Natural killer cell (primary cell): ENCODE data around the gene PPP1R13B. TPM values are rescaled to one million over a fixed set of nuclear protein-coding genes. Genes with fewer than 3 reads are reported as not detected.
A peak's percentile ranks its signal among the peaks of the same experiment; 100 is the strongest.

Experiments
- ATAC-seq, 3 donors: fragments of 150-1000 bp in 2 of 3; fragments of 200-7000 bp in 1 of 3; cut with Tn5 transposase; 1 replicate in 1 of 3; 2 replicates in 2 of 3; pipeline ENCODE4 v1.10.0; 2021; ENCODE audit warnings: mild to moderate bottlenecking in 2 of 3, moderate library complexity in 2 of 3
- DNase-seq, 2 donors: peaks; one replicate each; pipeline versions ENCODE4 v3.0.0 to v3.0.0-alpha.2; 2013 to 2021; ENCODE audit warnings: mixed read lengths in 1 of 2
- H3K27ac ChIP-seq: one replicate; pipeline ENCODE4 v1.5.1; 2013; ENCODE audit warnings: mild to moderate bottlenecking, low read length
- H3K27me3 ChIP-seq: one replicate; pipeline ENCODE4 v1.6.1; 2013; ENCODE audit warnings: low read length; ENCODE audit not compliant: control insufficient read depth, insufficient read depth
- H3K36me3 ChIP-seq: one replicate; pipeline ENCODE4 v1.6.1; 2013; ENCODE audit warnings: low read length; ENCODE audit not compliant: control insufficient read depth, insufficient read depth
- H3K4me1 ChIP-seq: one replicate; pipeline ENCODE4 v1.6.1; 2013; ENCODE audit warnings: low read length; ENCODE audit not compliant: control insufficient read depth, insufficient read depth
- H3K4me3 ChIP-seq: one replicate; pipeline ENCODE4 v1.5.1; 2013; ENCODE audit warnings: low read length
- H3K9me3 ChIP-seq: one replicate; pipeline ENCODE4 v1.6.1; 2013; ENCODE audit warnings: low read length; ENCODE audit not compliant: control insufficient read depth, insufficient read depth
- H3K27ac Mint-ChIP-seq, 2 donors: one replicate each; pipeline ENCODE4 v1.8.0; 2022; ENCODE audit warnings: mild to moderate bottlenecking in 2 of 2, mixed read lengths in 2 of 2, moderate library complexity in 1 of 2
- H3K27me3 Mint-ChIP-seq, 2 donors: one replicate each; pipeline ENCODE4 v1.8.0; 2022; ENCODE audit warnings: low read depth in 2 of 2, mixed read lengths in 2 of 2
- H3K36me3 Mint-ChIP-seq: one replicate; pipeline ENCODE4 v1.8.0; 2022; ENCODE audit warnings: mixed read lengths
- H3K4me1 Mint-ChIP-seq, 2 donors: one replicate each; pipeline ENCODE4 v1.8.0; 2022; ENCODE audit warnings: mixed read lengths in 2 of 2
- H3K4me3 Mint-ChIP-seq: one replicate; pipeline ENCODE4 v1.8.0; 2022; ENCODE audit warnings: mild to moderate bottlenecking, moderate library complexity, mixed read lengths
- H3K9me3 Mint-ChIP-seq, 2 donors: one replicate each; pipeline ENCODE4 v1.8.0; 2022; ENCODE audit warnings: mixed read lengths in 2 of 2
- WGBS: methylation state at CpG from one replicate; pipeline ENCODE4 v1.1.7; 2013; ENCODE audit warnings: missing lambda C conversion rate; ENCODE audit not compliant: insufficient coverage; 5-methylcytosine and 5-hydroxymethylcytosine counted together
- intact Hi-C: fragments of 100-400 bp; cut with micrococcal nuclease; formaldehyde crosslinking; loops from one replicate; pipeline ENCODE4 v1.14.2; 2022
- total RNA-seq, 4 donors: library from RNA; stranded (reverse); fragments of 120-200 nt in 1 of 4; gene quantifications; one replicate each; pipeline versions ENCODE4 v1.2.3 to v1.2.4, GENCODE V29; 2013 to 2022
- TF ChIP-seq, protein P1 (sequence below): fragments of 200-600 bp; IDR thresholded peaks from one replicate; pipeline ENCODE4 v1.8.0; 2022; ENCODE audit warnings: antibody characterized with exemption

The PPP1R13B gene
- total RNA-seq, 3 donors from 2014 or later (not counting 1 experiment from before 2014, with no cell fraction given): 26.5 to 35.5 (median 31.7) TPM

DNA sequence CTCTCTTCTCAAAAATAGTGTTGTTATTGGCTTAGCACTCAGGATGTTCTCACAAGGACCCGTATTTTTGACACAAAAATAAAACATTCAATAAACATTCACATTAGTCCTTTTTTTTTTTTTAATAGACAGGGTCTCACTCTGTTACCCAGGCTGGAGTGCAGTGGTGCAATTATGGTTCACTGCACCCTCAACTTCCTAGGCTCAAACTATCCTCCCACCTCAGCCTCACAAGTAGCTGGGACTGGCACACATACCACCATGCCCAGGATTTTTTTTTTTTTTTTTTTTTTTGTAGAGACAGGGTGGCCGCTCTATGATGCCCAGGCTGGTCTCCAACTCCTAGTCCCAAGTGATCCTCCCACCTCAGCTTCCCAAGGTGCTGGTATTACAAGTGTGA, 27.0 kb downstream of the PPP1R13B start:
- H3K4me1 Mint-ChIP-seq: peaks cover 25 to 39% of the 10 kb centered on the region in 2 donors
- Histone ChIP-seq H3K4me1 (no peaks in the 10 kb centered on the region), H3K36me3 (no peaks in the 10 kb centered on the region), H3K27ac (no peak overlapping the region), H3K4me3 (no peak overlapping the region), H3K9me3 (no peaks in the 10 kb centered on the region), H3K27me3 (no peaks in the 10 kb centered on the region)
- no peaks in the 10 kb centered on the region for H3K9me3 Mint-ChIP-seq
- ATAC-seq: no peak
- no peaks in the 10 kb centered on the region for H3K27me3 Mint-ChIP-seq
- no peak for DNase-seq
- no peak overlapping the region for H3K4me3 Mint-ChIP-seq
- 68% methylated on average over 2 of the region's 2 CpGs for WGBS
- TF ChIP-seq, protein P1, sequence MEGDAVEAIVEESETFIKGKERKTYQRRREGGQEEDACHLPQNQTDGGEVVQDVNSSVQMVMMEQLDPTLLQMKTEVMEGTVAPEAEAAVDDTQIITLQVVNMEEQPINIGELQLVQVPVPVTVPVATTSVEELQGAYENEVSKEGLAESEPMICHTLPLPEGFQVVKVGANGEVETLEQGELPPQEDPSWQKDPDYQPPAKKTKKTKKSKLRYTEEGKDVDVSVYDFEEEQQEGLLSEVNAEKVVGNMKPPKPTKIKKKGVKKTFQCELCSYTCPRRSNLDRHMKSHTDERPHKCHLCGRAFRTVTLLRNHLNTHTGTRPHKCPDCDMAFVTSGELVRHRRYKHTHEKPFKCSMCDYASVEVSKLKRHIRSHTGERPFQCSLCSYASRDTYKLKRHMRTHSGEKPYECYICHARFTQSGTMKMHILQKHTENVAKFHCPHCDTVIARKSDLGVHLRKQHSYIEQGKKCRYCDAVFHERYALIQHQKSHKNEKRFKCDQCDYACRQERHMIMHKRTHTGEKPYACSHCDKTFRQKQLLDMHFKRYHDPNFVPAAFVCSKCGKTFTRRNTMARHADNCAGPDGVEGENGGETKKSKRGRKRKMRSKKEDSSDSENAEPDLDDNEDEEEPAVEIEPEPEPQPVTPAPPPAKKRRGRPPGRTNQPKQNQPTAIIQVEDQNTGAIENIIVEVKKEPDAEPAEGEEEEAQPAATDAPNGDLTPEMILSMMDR: no peak
- H3K36me3 Mint-ChIP-seq: no peaks in the 10 kb centered on the region
- intact Hi-C loops: no loop called here
- H3K27ac Mint-ChIP-seq: peak overlapping the region in 1 of 2 donors; percentile 43

DNA sequence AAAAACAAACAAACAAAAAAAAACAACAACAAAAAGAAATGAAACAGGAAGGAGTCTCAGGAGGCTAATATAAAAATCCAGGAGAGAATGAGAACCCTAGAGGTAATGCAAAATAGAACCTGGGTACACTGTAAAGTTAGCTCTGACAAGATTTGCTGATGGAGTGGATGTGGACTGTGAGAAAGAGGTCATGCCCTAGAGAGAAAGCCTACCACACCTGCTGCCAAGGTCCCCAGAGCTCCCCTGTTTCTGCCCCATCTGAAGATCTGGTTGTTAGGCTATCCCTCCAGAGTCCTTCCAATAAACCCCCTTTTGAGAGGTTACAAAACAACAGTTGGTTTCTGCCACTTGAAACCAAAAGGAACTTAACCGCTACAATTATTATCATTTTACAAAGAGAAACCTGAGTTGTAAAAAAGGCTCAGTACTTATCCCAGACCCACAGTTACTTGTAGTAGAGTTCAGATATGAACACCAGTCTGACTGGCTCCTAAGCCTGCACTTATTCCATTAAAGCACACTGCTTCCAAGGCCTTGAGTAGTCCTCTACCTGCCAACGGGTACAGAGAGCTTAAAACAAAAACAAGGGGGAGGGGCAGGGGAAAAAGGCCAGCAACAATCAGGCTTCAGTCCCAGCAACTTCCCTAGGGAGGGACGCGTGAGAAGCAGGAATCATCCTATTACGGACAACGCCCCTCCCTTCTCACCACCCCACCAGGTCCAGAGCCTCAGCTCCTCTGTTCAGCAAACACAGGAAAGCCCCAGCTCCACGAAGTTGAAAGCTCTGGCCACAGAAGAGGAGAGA, 27.7 kb downstream of the PPP1R13B start:
- Mint-ChIP-seq H3K4me3 (no peak overlapping the region), H3K36me3 (no peaks in the 10 kb centered on the region), H3K4me1 (peaks cover 20 to 39% of the 10 kb centered on the region in 2 donors), H3K27ac (peak overlapping the region; percentile 27 to 43), H3K27me3 (no peaks in the 10 kb centered on the region), H3K9me3 (no peaks in the 10 kb centered on the region)
- Histone ChIP-seq H3K27me3 (no peaks in the 10 kb centered on the region), H3K9me3 (no peaks in the 10 kb centered on the region), H3K4me1 (no peaks in the 10 kb centered on the region), H3K4me3 (no peak overlapping the region), H3K27ac (no peak overlapping the region), H3K36me3 (no peaks in the 10 kb centered on the region)
- ATAC-seq (no peak), DNase-seq (no peak)
- intact Hi-C loops: no loop called here
- TF ChIP-seq, protein P1: no peak
- 50% methylated on average over 7 of the region's 7 CpGs for WGBS

DNA sequence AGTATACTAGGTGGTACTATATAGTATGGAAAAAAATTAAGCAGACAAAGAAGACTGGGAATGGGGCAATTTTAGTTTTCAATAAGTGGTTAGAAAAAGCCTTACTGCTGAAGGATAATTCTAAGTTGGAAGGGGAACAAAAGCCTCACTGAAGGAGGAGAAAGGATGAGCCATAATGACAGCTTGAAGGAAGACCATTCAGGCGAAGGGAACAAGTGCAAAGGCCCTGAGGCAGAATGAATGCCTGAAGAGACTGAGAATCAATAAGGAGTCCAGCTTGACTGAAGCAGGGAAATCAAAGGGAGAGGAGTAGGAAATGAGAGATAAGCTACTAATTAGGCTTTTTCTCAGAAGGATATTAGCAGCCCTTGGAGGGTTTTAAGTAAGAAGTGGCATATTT, 28.5 kb downstream of the PPP1R13B start:
- H3K9me3 ChIP-seq: no peaks in the 10 kb centered on the region
- Mint-ChIP-seq H3K27me3 (no peaks in the 10 kb centered on the region), H3K4me3 (no peak overlapping the region), H3K4me1 (peaks cover 20 to 39% of the 10 kb centered on the region in 2 donors), H3K27ac (peak overlapping the region in 1 of 2 donors; percentile 43), H3K9me3 (no peaks in the 10 kb centered on the region), H3K36me3 (no peaks in the 10 kb centered on the region)
- 97% methylated on average over 1 of the region's 1 CpG for WGBS
- DNase-seq: no peak
- H3K27me3 ChIP-seq: no peaks in the 10 kb centered on the region
- H3K36me3 ChIP-seq: no peaks in the 10 kb centered on the region
- no peak overlapping the region for H3K27ac ChIP-seq
- no peak overlapping the region for H3K4me3 ChIP-seq
- ATAC-seq: no peak
- no peaks in the 10 kb centered on the region for H3K4me1 ChIP-seq
- TF ChIP-seq, protein P1: no peak
- intact Hi-C loops: no loop called here

DNA sequence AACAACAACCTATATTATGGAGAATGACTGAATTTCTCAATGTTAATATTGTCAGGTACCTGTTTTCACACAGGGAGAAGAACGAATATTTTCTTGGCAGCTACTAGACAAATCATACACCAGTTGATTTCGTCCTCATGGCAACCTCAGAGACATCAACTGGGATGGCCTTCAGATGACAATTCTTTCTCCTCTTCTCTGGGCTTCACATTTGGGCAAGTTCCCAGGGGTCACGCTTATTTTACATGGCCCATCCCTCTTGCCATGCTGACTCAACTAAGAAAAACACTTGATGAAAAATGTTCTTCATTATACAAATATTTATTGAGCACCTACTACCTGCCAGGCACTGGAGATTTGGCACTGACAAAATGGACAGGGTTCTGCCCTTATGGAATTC, 29.0 kb downstream of the PPP1R13B start:
- 96% methylated on average over 3 of the region's 3 CpGs for WGBS
- DNase-seq (no peak), ATAC-seq (no peak)
- H3K4me3 ChIP-seq: no peak overlapping the region
- H3K9me3 ChIP-seq: no peaks in the 10 kb centered on the region
- no peaks in the 10 kb centered on the region for H3K4me1 ChIP-seq
- no peaks in the 10 kb centered on the region for H3K36me3 ChIP-seq
- TF ChIP-seq, protein P1: no peak
- no peaks in the 10 kb centered on the region for H3K27me3 Mint-ChIP-seq
- intact Hi-C loops: no loop called here
- no peak overlapping the region for H3K27ac Mint-ChIP-seq
- no peaks in the 10 kb centered on the region for H3K27me3 ChIP-seq
- no peaks in the 10 kb centered on the region for H3K9me3 Mint-ChIP-seq
- H3K36me3 Mint-ChIP-seq: no peaks in the 10 kb centered on the region
- no peak overlapping the region for H3K27ac ChIP-seq
- H3K4me3 Mint-ChIP-seq: no peak overlapping the region
- peaks cover 20 to 39% of the 10 kb centered on the region in 2 donors for H3K4me1 Mint-ChIP-seq
